Effector memory CD8-positive, alpha-beta T cell (primary cell): Measurements from ENCODE around the gene PCGF1.

ENCODE experiments used
- ATAC-seq: fragments of 150-1000 bp; cut with Tn5 transposase; replicated peaks from 2 replicates; pipeline ENCODE4 v1.10.0; 2021; ENCODE audit warnings: mild to moderate bottlenecking, moderate library complexity
- DNase-seq, 3 experiments: peaks; one replicate each; pipeline ENCODE4 v3.0.0; 2021
- H3K27ac Mint-ChIP-seq, 2 donors: one replicate each; pipeline ENCODE4 v1.8.0; 2022; ENCODE audit warnings: mild to moderate bottlenecking in 2 of 2, mixed read lengths in 2 of 2, moderate library complexity in 2 of 2
- H3K27me3 Mint-ChIP-seq, 2 donors: one replicate each; pipeline ENCODE4 v1.8.0; 2022; ENCODE audit warnings: mixed read lengths in 2 of 2
- H3K36me3 Mint-ChIP-seq: one replicate; pipeline ENCODE4 v1.8.0; 2022; ENCODE audit warnings: mild to moderate bottlenecking, moderate library complexity, mixed read lengths; ENCODE audit not compliant: insufficient read depth
- H3K4me1 Mint-ChIP-seq, 2 donors: one replicate each; pipeline ENCODE4 v1.8.0; 2022; ENCODE audit warnings: low read depth in 2 of 2, mixed read lengths in 2 of 2
- H3K4me3 Mint-ChIP-seq, 2 donors: one replicate each; pipeline ENCODE4 v1.8.0; 2022; ENCODE audit warnings: mild to moderate bottlenecking in 2 of 2, mixed read lengths in 2 of 2, moderate library complexity in 2 of 2
- H3K9me3 Mint-ChIP-seq, 2 donors: one replicate each; pipeline ENCODE4 v1.8.0; 2022; ENCODE audit warnings: mixed read lengths in 2 of 2

Gene PCGF1

DNA sequence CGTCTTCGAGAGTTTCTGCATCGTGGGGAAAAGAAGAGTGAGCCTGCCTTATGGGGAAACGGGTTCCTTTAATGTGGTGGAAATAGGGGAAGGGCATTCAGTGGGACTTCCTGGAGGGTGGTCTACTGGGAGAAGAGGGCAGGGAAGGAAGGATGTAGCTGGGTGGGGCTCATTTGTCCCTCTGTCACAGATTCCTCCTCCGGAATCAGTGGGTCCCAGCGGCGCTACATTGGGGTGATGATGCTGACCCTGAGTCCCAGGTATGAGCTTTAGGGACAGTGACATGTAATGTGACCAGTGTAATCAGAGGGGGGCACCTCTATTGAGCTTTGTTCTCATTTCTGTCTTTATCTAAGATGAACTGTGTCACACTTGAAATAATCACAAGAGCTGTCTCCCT, 24.2 kb upstream of the PCGF1 start:
- DNase-seq (no peak), ATAC-seq (no peak)
- Mint-ChIP-seq H3K36me3 (peaks cover 34% of the 10 kb centered on the region), H3K9me3 (no peaks in the 10 kb centered on the region), H3K27me3 (no peaks in the 10 kb centered on the region), H3K4me1 (peaks cover 27 to 37% of the 10 kb centered on the region in 2 donors), H3K27ac (peak overlapping the region; percentile 92 to 98), H3K4me3 (peak overlapping the region in 1 of 2 donors; percentile 42)

DNA sequence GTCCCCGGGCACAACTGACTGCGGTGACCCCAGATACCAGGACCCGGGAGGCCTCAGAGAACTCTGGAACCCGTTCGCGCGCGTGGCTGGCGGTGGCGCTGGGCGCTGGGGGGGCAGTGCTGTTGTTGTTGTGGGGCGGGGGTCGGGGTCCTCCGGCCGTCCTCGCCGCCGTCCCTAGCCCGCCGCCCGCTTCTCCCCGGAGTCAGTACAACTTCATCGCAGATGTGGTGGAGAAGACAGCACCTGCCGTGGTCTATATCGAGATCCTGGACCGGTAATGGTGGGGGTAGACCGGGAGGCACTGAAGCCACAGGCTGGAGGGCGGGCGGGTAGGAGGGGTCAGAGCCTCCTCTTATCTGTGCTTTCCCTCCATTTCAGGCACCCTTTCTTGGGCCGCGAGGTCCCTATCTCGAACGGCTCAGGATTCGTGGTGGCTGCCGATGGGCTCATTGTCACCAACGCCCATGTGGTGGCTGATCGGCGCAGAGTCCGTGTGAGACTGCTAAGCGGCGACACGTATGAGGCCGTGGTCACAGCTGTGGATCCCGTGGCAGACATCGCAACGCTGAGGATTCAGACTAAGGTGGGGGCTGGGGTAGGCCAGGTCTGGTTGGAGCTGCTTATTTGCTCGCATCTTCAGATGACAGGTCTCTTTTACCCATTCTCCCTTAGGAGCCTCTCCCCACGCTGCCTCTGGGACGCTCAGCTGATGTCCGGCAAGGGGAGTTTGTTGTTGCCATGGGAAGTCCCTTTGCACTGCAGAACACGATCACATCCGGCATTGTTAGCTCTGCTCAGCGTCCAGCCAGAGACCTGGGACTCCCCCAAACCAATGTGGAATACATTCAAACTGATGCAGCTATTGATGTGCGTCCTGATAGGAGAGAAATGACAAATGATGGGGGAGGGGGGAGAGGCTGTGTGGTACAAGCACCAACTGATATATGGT, 23.0 kb upstream of the PCGF1 start:
- peaks cover 27 to 39% of the 10 kb centered on the region in 2 donors for H3K4me1 Mint-ChIP-seq
- ATAC-seq (peak; percentile 60), DNase-seq (peak; percentile 66 to 72 (median 70))
- H3K4me3 Mint-ChIP-seq, result peak overlapping the region; percentile 86 to 95
- peak overlapping the region; percentile 92 to 98 for H3K27ac Mint-ChIP-seq
- H3K9me3 Mint-ChIP-seq, result no peaks in the 10 kb centered on the region
- no peaks in the 10 kb centered on the region for H3K27me3 Mint-ChIP-seq
- peaks cover 42% of the 10 kb centered on the region for H3K36me3 Mint-ChIP-seq

DNA sequence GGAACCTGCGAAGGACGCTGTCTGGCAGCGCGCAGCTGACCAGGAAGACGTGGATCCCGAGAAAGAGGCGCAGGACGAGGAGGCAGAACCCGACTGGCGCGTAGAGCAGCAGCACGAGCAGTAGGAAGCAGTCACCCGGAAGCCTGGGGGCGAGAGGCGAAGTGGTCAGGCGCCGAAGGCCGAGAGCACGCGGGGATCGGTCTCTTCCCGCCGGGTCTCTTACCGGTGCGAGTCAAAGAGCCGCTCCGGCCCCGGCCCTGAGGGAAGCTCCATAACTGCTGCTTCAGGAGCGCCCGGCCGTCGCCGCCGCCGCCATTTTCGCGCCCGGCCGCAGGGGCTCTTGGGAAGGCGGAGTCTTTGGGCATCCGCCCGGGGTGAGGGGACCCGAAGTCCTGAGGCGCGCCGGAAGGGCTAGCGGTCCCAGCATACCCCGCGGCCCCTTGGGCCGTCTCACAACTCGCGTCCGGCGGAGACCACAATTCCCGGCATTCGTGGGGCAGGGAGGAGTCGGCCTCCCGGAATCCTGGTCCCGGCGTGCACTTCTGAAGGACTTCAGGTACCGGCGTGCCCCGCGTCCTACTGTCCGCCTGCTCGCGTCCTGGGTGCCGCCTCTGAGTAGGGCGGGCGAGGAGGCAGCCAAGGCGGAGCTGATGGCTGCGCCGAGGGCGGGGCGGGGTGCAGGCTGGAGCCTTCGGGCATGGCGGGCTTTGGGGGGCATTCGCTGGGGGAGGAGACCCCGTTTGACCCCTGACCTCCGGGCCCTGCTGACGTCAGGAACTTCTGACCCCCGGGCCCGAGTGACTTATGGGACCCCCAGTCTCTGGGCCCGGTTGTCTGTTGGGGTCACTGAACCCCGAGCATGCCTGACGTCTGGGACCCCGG, 22.1 kb upstream of the PCGF1 start, which contains the start of the genes AUP1 and HTRA2:
Gene AUP1 (minus strand): TSS at position 350 of the 882 bp plus-strand sequence. CDS start 77 bp downstream, at position 273.
Gene HTRA2 (plus strand): TSS at position 577 of the 882 bp plus-strand sequence. CDS start 74 bp downstream, at position 651.
- peak within 1 kb of the TSS; percentile 92 to 98 for H3K27ac Mint-ChIP-seq
- peaks cover 42% of the 10 kb centered on the region for H3K36me3 Mint-ChIP-seq
- no peaks in the 10 kb centered on the region for H3K9me3 Mint-ChIP-seq
- peak; percentile 81 for ATAC-seq
- H3K4me3 Mint-ChIP-seq, result peak within 1 kb of the TSS; percentile 86 to 95
- peaks cover 27 to 39% of the 10 kb centered on the region in 2 donors for H3K4me1 Mint-ChIP-seq
- no peaks in the 10 kb centered on the region for H3K27me3 Mint-ChIP-seq
- peak; percentile 81 to 85 (median 83) for DNase-seq

DNA sequence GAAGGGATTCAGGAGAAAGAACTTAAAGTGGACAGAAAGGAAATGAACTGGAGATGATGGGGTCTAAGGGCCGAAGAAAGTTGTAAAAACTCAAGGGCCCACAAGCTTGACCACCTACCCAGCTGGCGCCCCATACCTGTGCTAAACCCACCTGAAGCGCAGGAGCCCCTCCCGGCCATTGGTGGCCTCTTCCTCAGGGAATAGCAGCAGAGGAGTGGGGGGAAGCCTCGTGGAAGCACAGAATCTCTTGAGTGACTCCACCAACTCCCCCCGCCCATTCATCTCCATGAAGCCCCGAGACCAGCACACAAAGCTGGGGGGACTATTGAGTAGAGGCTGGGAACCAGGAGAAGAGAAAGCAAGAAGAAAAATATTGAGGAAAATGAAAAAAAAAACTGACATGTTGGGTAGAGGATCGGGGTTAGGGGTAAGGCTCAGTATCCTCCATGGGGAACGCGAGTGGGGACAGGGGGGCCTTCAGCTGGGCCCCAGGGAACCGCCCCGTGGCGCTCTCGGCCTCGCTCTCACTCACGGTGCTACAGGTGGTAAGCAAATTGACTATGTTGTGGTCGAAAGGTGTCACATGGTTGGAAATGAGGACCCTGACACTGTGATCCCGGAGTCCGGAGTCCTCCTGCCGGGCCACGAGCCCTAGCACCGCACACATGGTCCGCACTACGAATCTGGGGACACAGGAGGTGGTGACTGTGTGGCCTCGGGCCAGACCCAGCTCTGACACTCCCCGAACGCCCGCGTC, 21.3 kb upstream of the PCGF1 start:
- peak overlapping the region; percentile 92 to 98 for H3K27ac Mint-ChIP-seq
- no peaks in the 10 kb centered on the region for H3K9me3 Mint-ChIP-seq
- peak overlapping the region; percentile 86 to 95 for H3K4me3 Mint-ChIP-seq
- DNase-seq (no peak), ATAC-seq (no peak)
- no peaks in the 10 kb centered on the region for H3K27me3 Mint-ChIP-seq
- peaks cover 27 to 39% of the 10 kb centered on the region in 2 donors for H3K4me1 Mint-ChIP-seq
- H3K36me3 Mint-ChIP-seq, result peaks cover 42% of the 10 kb centered on the region

DNA sequence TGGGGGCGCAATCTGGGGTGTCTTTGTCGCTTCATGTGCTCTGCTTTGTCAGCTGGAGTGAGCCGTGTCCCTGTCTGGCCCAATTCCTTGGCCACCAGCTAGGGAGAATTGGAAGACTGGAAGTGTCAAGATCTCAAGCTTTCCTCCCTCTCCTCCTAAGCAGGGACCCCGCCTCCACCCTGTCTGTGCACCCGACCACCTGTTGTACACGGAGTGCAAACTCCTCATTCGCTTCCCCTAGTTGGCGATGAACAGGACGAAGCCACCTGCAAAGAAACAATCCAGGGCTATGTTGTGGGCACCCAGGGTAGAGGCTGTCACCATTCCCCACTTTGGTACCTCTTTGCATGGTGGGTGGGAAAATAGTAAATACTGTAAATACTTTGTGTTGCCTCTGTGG, 20.2 kb upstream of the PCGF1 start:
- peak overlapping the region; percentile 86 to 95 for H3K4me3 Mint-ChIP-seq

DNA sequence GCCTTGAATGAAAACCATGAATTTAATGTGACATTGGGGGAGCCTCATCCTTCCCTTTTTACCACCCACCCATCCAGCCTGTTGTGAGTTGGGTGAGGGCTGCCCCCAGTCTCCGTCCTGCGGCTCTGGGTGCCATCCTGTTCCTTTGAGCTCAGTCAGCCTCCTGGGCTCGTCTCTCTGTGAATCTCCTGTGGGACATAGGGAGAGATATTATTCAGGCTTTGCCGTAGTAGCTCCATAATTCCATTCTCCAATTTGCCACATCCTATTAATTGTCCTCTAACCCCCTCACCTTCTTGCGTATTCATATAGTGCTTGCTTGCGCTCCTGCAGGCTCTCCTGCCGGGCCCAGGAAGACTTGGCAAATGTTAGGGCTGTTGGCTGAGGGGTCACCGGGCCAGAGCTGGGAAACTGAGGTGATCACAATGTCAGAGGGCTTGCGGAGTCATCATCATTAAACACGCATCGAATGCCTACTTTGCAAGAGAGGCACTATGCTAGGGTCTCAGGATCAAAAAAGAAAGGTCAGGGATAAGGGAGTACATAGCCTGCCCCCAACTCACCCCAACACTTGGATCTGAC, 19.2 kb upstream of the PCGF1 start:
- Mint-ChIP-seq H3K9me3 (no peaks in the 10 kb centered on the region), H3K36me3 (peaks cover 42% of the 10 kb centered on the region), H3K27ac (no peak overlapping the region), H3K27me3 (no peaks in the 10 kb centered on the region), H3K4me1 (peaks cover 22 to 34% of the 10 kb centered on the region in 2 donors), H3K4me3 (no peak overlapping the region)
- ATAC-seq, result no peak
- DNase-seq, result no peak

More for the DNA sequence above, 20.2 kb upstream of the PCGF1 start:
- DNase-seq (no peak), ATAC-seq (no peak)
- Mint-ChIP-seq H3K27me3 (no peaks in the 10 kb centered on the region), H3K9me3 (no peaks in the 10 kb centered on the region), H3K36me3 (peaks cover 42% of the 10 kb centered on the region), H3K4me1 (peaks cover 27 to 39% of the 10 kb centered on the region in 2 donors), H3K27ac (peak overlapping the region in 1 of 2 donors; percentile 98)

DNA sequence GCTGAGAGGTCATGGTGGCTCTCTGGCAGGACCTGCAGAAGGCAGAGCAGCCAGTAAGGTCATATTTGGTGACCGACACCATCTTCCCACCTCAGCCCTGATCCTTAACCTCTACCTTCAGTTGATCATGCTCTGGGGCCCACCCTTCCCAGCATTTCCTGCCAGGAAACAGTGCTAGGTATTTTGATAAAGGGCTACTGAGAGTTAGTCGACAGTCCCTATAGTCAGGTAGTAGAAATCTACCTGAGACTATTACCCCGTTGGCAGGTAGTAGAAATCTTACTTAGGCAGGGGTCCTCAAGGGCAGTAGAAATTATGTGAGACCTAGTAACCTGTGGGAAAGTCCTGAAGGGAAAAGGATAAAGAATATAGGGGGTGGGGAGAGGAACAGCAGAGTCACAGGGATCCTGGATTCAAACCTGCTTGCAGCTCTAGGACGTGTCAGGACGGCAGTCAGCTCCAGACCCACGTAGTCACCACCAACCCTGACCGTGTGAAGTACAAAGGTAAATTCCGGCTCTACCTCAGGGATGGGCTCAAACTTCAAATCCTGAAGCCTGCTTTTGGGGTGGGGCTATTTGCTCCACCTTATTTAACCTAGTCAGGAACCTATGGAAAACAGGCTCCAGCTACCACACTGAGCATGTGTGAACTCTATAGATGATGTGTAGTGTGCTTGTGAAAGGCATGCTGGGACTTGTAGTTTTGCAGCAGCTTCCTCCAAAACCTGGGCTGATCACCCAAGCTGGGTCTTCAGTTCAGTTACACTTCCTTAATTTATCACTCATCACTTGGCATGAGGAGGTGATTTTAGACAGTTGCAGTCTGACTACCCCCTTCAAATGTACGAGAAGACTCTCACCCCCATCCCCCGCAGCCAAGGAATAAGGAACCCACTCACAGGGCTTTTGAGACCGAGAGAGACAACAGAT, 18.5 kb upstream of the PCGF1 start, which contains the start of gene DQX1:
Gene DQX1 (minus strand): TSS at position 515 of the 932 bp plus-strand sequence. CDS start 502 bp downstream, at position 13.
- Mint-ChIP-seq H3K27me3 (peaks cover 3 to 5% of the 10 kb centered on the region in 2 donors), H3K4me1 (peaks cover 16 to 28% of the 10 kb centered on the region in 2 donors), H3K9me3 (no peaks in the 10 kb centered on the region), H3K4me3 (no peak within 1 kb of the TSS), H3K36me3 (peaks cover 42% of the 10 kb centered on the region), H3K27ac (no peak within 1 kb of the TSS)
- no peak for DNase-seq
- no peak for ATAC-seq

DNA sequence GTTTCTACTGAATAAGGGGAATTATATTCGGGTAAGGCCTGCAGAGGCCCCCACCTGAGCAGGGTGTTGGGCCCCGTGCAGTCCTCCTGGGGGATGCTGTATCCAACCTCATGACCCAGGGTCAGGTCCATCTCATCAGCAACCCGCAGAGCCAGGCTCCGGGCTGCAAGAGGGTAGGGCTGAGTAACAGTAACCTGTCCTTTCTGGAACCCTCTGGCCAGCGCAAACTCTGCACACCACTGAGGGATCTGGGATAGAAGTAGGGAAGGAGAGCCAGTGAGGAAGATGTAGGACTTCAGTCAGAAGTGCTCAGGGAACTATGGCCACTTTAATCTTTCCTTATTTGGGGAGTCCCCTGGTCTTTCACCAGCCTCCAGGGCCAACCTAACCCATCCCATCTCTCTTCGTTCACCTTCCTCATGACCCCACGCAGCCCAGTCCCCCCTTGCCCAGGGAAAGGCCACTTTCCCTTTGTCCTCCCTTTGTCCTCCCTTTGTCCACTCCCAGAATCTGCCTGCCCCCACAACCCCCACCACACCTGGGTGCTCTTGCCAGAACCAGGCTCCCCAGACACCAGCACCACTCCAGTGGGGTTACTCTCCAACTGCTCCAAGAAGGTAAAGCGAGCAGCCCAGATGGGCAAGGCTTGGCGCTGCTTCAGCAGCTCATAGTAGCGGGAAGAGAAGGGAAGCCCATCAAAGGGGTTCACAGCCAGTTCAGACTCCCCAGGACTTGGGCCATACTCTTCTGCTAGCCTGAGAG, 17.6 kb upstream of the PCGF1 start:
- Mint-ChIP-seq H3K36me3 (peaks cover 38% of the 10 kb centered on the region), H3K9me3 (no peaks in the 10 kb centered on the region), H3K27me3 (peaks cover 11 to 14% of the 10 kb centered on the region in 2 donors), H3K4me3 (no peak overlapping the region), H3K27ac (no peak overlapping the region), H3K4me1 (peaks cover 12 to 21% of the 10 kb centered on the region in 2 donors)
- no peak for DNase-seq
- ATAC-seq, result no peak

DNA sequence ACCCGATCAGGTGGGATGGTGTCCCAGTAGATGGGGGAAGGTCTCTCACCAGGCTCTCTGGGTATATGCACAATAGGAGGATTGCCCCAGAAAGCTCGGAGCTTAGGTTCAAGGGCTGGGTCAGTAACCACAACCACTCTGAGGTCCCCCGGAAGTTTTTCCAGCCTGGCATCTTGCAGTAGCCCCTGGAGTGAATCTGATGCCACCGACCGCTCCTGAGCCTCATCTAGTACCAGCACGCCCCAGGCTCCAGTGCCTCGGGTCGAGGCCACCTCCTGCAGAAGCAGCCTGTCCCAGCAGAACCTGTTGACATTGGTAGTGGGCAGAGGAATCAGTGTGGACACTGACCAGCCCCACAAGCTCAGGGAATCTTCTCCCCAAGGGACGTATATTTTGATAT, 16.5 kb upstream of the PCGF1 start:
- DNase-seq, result no peak
- Mint-ChIP-seq H3K4me1 (peaks cover 10 to 18% of the 10 kb centered on the region in 2 donors), H3K36me3 (peaks cover 27% of the 10 kb centered on the region), H3K27ac (no peak overlapping the region), H3K4me3 (no peak overlapping the region), H3K27me3 (peaks cover 22 to 25% of the 10 kb centered on the region in 2 donors), H3K9me3 (no peaks in the 10 kb centered on the region)
- no peak for ATAC-seq

DNA sequence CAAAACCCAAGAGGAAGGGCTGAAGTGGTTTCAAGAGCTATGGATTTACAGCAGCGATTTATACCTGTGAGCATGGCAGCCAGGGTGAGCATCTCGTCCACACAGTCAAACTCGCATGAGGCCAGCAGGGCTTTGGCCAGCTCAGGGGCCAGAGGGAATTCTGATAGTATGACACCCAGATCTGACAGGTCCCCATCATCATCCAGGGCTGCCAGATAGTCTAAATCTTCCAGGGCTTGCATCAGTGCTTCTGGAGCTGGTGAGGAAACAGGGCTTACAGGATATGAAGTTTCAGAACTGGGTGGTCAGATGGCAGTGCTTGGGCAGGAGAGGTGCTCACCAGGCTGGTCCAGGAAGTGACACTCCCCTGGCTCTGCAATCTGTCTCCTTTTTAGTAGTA, 15.0 kb upstream of the PCGF1 start:
- no peak overlapping the region for H3K4me3 Mint-ChIP-seq

DNA sequence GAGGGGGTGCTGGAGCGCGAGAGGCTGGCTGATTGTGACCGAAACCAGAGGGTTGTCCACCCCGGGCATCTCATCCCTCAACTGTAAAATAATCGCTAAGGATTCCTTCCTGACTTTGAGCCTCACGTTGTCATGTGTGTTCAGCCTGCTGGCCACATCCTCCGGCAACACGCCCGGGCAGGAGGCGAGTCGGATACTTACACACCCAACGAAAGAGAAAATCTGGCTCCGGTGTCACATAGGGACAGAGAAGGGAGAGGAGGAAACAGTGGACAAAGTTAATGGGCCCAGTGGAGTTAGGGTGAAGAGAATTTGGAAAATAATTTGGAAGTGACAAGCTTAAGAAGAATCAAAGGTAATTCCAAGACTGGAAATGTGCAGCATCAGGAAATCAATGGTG, 9.2 kb upstream of the PCGF1 start:
- Mint-ChIP-seq H3K27me3 (peaks cover 66 to 92% of the 10 kb centered on the region in 2 donors), H3K36me3 (peaks cover 12% of the 10 kb centered on the region), H3K27ac (no peak overlapping the region), H3K4me3 (peak overlapping the region; percentile 72), H3K9me3 (no peaks in the 10 kb centered on the region), H3K4me1 (peaks cover 9 to 24% of the 10 kb centered on the region in 2 donors)
- DNase-seq (no peak), ATAC-seq (no peak)

More for the DNA sequence above, 15.0 kb upstream of the PCGF1 start:
- peaks cover 0 to 6% of the 10 kb centered on the region in 2 donors for H3K4me1 Mint-ChIP-seq
- peaks cover 14% of the 10 kb centered on the region for H3K36me3 Mint-ChIP-seq
- peaks cover 37 to 40% of the 10 kb centered on the region in 2 donors for H3K27me3 Mint-ChIP-seq
- no peak for DNase-seq
- no peak for ATAC-seq
- H3K27ac Mint-ChIP-seq, result no peak overlapping the region
- H3K9me3 Mint-ChIP-seq, result no peaks in the 10 kb centered on the region
